ENCODE measurements around the gene GIMAP5.

The GIMAP5 gene

GRCh38 chr7:150778738-150779301 lies 41.6 kb downstream of the GIMAP5 start:
- peak; percentile 76 for DNase-seq
- in situ Hi-C loops (cut with HindIII; ENCODE audit: low pct_ligation_motif_present, low sequenced_read_pairs): no loop called here
- no peaks in the 10 kb centered on the region for H3K36me3 ChIP-seq (replicated peaks)
- no peak overlapping the region for H3K4me3 ChIP-seq (ENCODE audit: low read depth, low read length)
- peak; percentile 93 for TF ChIP-seq CTCF (IDR thresholded peaks at IDR 0.05; ENCODE audit: low read depth, low read length, missing control alignments)
- H3K27ac ChIP-seq: no peak overlapping the region
- no peaks in the 10 kb centered on the region for H3K27me3 ChIP-seq (replicated peaks)

- no peak for TF ChIP-seq CTCF (IDR thresholded peaks at IDR 0.05; ENCODE audit: low read depth, low read length, missing control alignments)
- no peak for DNase-seq
- H3K27ac ChIP-seq: no peak overlapping the region
- no peaks in the 10 kb centered on the region for H3K27me3 ChIP-seq (replicated peaks)
- H3K4me3 ChIP-seq (ENCODE audit: low read depth, low read length): no peak overlapping the region
- no peaks in the 10 kb centered on the region for H3K36me3 ChIP-seq (replicated peaks)
- in situ Hi-C loops (cut with HindIII; ENCODE audit: low pct_ligation_motif_present, low sequenced_read_pairs): no loop called here
Measured at GRCh38 chr7:150780292-150780691, 43.1 kb downstream of the GIMAP5 start.

- Histone ChIP-seq H3K36me3 (replicated peaks) (no peaks in the 10 kb centered on the region), H3K27ac (no peak overlapping the region), H3K4me3 (ENCODE audit: low read depth, low read length) (no peak overlapping the region), H3K27me3 (replicated peaks) (no peaks in the 10 kb centered on the region)
- TF ChIP-seq CTCF (IDR thresholded peaks at IDR 0.05; ENCODE audit: low read depth, low read length, missing control alignments): no peak
- in situ Hi-C loops (cut with HindIII; ENCODE audit: low pct_ligation_motif_present, low sequenced_read_pairs): no loop called here
- peak; percentile 25 for DNase-seq
Measured at GRCh38 chr7:150781103-150781502, 43.9 kb downstream of the GIMAP5 start.

- Histone ChIP-seq H3K36me3 (replicated peaks) (no peaks in the 10 kb centered on the region), H3K27ac (no peak overlapping the region), H3K27me3 (replicated peaks) (no peaks in the 10 kb centered on the region), H3K4me3 (ENCODE audit: low read depth, low read length) (no peak overlapping the region)
- DNase-seq: no peak
- TF ChIP-seq CTCF (IDR thresholded peaks at IDR 0.05; ENCODE audit: low read depth, low read length, missing control alignments): no peak
- in situ Hi-C loops (cut with HindIII; ENCODE audit: low pct_ligation_motif_present, low sequenced_read_pairs): no loop called here
Measured at GRCh38 chr7:150781961-150782360, 44.7 kb downstream of the GIMAP5 start.

GRCh38 chr7:150784120-150784736 lies 47.0 kb downstream of the GIMAP5 start:
- Histone ChIP-seq H3K27ac (no peak overlapping the region), H3K4me3 (ENCODE audit: low read depth, low read length) (no peak overlapping the region), H3K27me3 (replicated peaks) (no peaks in the 10 kb centered on the region), H3K36me3 (replicated peaks) (no peaks in the 10 kb centered on the region)
- no peak for DNase-seq
- no peak for TF ChIP-seq CTCF (IDR thresholded peaks at IDR 0.05; ENCODE audit: low read depth, low read length, missing control alignments)
- in situ Hi-C loops (cut with HindIII; ENCODE audit: low pct_ligation_motif_present, low sequenced_read_pairs): no loop called here

- in situ Hi-C loops (cut with HindIII; ENCODE audit: low pct_ligation_motif_present, low sequenced_read_pairs): no loop called here
- no peak overlapping the region for H3K27ac ChIP-seq
- no peaks in the 10 kb centered on the region for H3K27me3 ChIP-seq (replicated peaks)
- no peak overlapping the region for H3K4me3 ChIP-seq (ENCODE audit: low read depth, low read length)
- DNase-seq: no peak
- H3K36me3 ChIP-seq (replicated peaks): no peaks in the 10 kb centered on the region
- no peak for TF ChIP-seq CTCF (IDR thresholded peaks at IDR 0.05; ENCODE audit: low read depth, low read length, missing control alignments)
Measured at GRCh38 chr7:150784954-150785353, 47.7 kb downstream of the GIMAP5 start.
